ENCODE measurements around the gene ANKRD63.

ANKRD63 gene

GRCh38 chr15:40276927-40277326, 5.9 kb downstream of the ANKRD63 start:
- DNase-seq: no peak

GRCh38 chr15:40275954-40276353, 6.9 kb downstream of the ANKRD63 start:
- no peak for DNase-seq

GRCh38 chr15:40275523-40275922, 7.3 kb downstream of the ANKRD63 start:
- DNase-seq: no peak

- peak; percentile 81 for DNase-seq
Measured at GRCh38 chr15:40274350-40275274, 8.3 kb downstream of the ANKRD63 start.

- DNase-seq: no peak
Measured at GRCh38 chr15:40273428-40273827, 9.4 kb downstream of the ANKRD63 start.

- DNase-seq: no peak
Measured at GRCh38 chr15:40272485-40273056, 10.3 kb downstream of the ANKRD63 start.

GRCh38 chr15:40271685-40272484, 11.0 kb downstream of the ANKRD63 start:
- no peak for DNase-seq

GRCh38 chr15:40270246-40270995, 12.4 kb downstream of the ANKRD63 start:
- no peak for DNase-seq

GRCh38 chr15:40269604-40270003, 13.3 kb downstream of the ANKRD63 start:
- no peak for DNase-seq

- no peak for DNase-seq
Measured at GRCh38 chr15:40267670-40268069, 15.2 kb downstream of the ANKRD63 start.

GRCh38 chr15:40266828-40267304, 16.0 kb downstream of the ANKRD63 start:
- no peak for DNase-seq

GRCh38 chr15:40265875-40266274, 17.0 kb downstream of the ANKRD63 start:
- DNase-seq: no peak

GRCh38 chr15:40265355-40265754, 17.5 kb downstream of the ANKRD63 start:
- DNase-seq: no peak

- DNase-seq: no peak
Measured at GRCh38 chr15:40264321-40265153, 18.3 kb downstream of the ANKRD63 start.

GRCh38 chr15:40263024-40263754, 19.7 kb downstream of the ANKRD63 start:
- DNase-seq: no peak

- no peak for DNase-seq
Measured at GRCh38 chr15:40259021-40259420, 23.8 kb downstream of the ANKRD63 start.

- no peak for DNase-seq
Measured at GRCh38 chr15:40258544-40258943, 24.3 kb downstream of the ANKRD63 start.

GRCh38 chr15:40257656-40258450, 25.0 kb downstream of the ANKRD63 start:
- no peak for DNase-seq

GRCh38 chr15:40256638-40257235, 26.1 kb downstream of the ANKRD63 start:
- DNase-seq: no peak

- DNase-seq: no peak
Measured at GRCh38 chr15:40255033-40255432, 27.8 kb downstream of the ANKRD63 start.
